ENCODE data around the gene AAK1. TPM values are rescaled to one million over a fixed set of nuclear protein-coding genes. Genes with fewer than 3 reads are reported as not detected.

Gene AAK1
- total and polyA plus RNA-seq, 2 of the 13 experiments (the other 11 are each of a cell fraction or from before 2014, with no cell fraction given) = 9.8 to 10.3 TPM

DNA sequence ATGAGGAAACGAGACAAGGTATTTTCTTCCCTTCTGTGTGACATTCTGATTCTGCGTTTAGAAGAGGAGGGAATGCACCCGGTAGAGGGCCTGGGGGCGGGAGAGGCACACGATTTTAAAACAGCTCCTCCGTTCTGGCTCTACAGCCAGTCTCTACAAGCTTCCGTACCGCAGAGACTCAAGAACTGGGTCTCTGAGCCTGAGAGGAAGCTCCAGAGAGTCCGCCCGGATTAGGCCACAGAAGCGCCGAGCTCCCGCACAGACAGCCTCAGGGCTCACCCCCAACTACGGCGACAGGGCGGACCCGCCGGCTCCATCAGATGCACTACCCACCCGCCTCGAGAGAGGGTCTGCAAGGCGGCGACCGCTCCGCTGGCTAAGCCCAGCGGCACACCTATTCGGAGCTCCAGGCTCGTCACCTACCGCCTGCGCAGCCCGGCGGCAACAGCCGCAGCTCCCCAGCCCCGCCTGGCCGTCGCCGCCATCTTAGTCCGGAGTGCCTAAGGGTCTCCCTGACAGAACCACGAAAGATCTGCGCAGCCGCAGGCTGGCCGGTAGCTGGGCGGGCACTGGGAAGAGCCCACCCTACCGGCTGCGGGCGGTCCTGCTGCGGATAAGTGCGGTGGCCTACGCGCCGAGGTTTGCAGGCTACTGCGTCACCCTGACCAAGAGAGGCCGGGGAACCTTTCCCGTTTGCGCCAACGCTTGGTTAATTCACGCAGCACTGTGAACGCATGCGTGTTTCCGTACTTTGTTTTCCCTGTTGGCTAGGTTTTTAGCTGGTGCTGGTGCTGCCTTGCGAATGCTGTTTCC, 206.4 kb downstream of the AAK1 start, which contains the start of gene NFU1:
Gene NFU1 (minus strand): TSS at position 498 of the 813 bp plus-strand sequence. CDS start 13 bp downstream, at position 485.
- peak within 1 kb of the TSS; percentile 98 for H3K4me2 ChIP-seq (ENCODE audit: low read depth, low read length)
- H2AFZ ChIP-seq (ENCODE audit: low read length) = peak within 1 kb of the TSS; percentile 97
- H3K27me3 ChIP-seq (ENCODE audit: control insufficient read depth in 1 of 2, insufficient read depth in 2 of 2, low read length in 2 of 2) = no peaks in the 10 kb centered on the region; a peak in 1 of 5 replicates
- ATAC-seq (peak; percentile 98), FAIRE-seq (peak; percentile 37), DNase-seq (ENCODE audit: low spot score) (peak; percentile 95)
- peak within 1 kb of the TSS; percentile 75 to 94 (median 87) for H3K4me3 ChIP-seq (replicated peaks in 1 of 3; ENCODE audit: insufficient read depth in 1 of 3, low read depth in 2 of 3, low read length in 3 of 3)
- TSS peak; percentile 78 for BruUV-seq (replicated peaks)
- peak within 1 kb of the TSS; percentile 83 for H3K27ac ChIP-seq (ENCODE audit: extremely low read length, insufficient read depth, low read length)
- peaks cover 21% of the 10 kb centered on the region for H3K4me1 ChIP-seq (ENCODE audit: insufficient read depth, low read length)
- peak within 1 kb of the TSS; percentile 94 for H3K9ac ChIP-seq (ENCODE audit: insufficient read depth, low read depth, low read length)
- no peaks in the 10 kb centered on the region for H3K36me3 ChIP-seq (replicated peaks in 1 of 2; ENCODE audit: control insufficient read depth in 1 of 2, insufficient read depth in 2 of 2, low read length in 2 of 2)
- ChIA-PET CTCF (ENCODE audit: low intra/inter-chr PET ratio, low total read pairs) (no interaction called here), POLR2A (interaction anchor here (0.7 to 2.1 kb wide), 38 partner anchors 8 to 1631 kb away, joined by 3 to 20 read pairs (median 4); partner anchors contain the start of genes ANXA4, C2orf42, GFPT1 and MXD1)
- H3K79me2 ChIP-seq (ENCODE audit: insufficient read depth, low read length) = peaks cover 18% of the 10 kb centered on the region
- under 1% methylated on average over 26 of the region's 60 CpGs for WGBS (ENCODE audit: low lambda C conversion rate)
- H4K20me1 ChIP-seq (ENCODE audit: insufficient read depth, low read length) = no peaks in the 10 kb centered on the region
- intact Hi-C loops (cut with micrococcal nuclease; ENCODE audit: unreplicated experiment) = loop anchor here (2.0 to 10.0 kb wide), 2 partner anchors 50 to 422 kb away; partner anchors contain the start of genes ANTXR1 and GFPT1
- in situ Hi-C loops (cut with HindIII; ENCODE audit: extremely low pct_ligation_motif_present, low pct_unique_long_range_greater_than_20kb) = no loop called here
- H3K9me3 ChIP-seq (ENCODE audit: low read length) = no peaks in the 10 kb centered on the region
- TF ChIP-seq, protein P1, sequence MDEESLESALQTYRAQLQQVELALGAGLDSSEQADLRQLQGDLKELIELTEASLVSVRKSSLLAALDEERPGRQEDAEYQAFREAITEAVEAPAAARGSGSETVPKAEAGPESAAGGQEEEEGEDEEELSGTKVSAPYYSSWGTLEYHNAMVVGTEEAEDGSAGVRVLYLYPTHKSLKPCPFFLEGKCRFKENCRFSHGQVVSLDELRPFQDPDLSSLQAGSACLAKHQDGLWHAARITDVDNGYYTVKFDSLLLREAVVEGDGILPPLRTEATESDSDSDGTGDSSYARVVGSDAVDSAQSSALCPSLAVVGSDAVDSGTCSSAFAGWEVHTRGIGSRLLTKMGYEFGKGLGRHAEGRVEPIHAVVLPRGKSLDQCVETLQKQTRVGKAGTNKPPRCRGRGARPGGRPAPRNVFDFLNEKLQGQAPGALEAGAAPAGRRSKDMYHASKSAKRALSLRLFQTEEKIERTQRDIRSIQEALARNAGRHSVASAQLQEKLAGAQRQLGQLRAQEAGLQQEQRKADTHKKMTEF (CRISPR knock-in tag; IDR thresholded peaks at IDR 0.05) = peak; percentile 91; the same call in 1 of the 2 replicates
- TF ChIP-seq, protein P2, sequence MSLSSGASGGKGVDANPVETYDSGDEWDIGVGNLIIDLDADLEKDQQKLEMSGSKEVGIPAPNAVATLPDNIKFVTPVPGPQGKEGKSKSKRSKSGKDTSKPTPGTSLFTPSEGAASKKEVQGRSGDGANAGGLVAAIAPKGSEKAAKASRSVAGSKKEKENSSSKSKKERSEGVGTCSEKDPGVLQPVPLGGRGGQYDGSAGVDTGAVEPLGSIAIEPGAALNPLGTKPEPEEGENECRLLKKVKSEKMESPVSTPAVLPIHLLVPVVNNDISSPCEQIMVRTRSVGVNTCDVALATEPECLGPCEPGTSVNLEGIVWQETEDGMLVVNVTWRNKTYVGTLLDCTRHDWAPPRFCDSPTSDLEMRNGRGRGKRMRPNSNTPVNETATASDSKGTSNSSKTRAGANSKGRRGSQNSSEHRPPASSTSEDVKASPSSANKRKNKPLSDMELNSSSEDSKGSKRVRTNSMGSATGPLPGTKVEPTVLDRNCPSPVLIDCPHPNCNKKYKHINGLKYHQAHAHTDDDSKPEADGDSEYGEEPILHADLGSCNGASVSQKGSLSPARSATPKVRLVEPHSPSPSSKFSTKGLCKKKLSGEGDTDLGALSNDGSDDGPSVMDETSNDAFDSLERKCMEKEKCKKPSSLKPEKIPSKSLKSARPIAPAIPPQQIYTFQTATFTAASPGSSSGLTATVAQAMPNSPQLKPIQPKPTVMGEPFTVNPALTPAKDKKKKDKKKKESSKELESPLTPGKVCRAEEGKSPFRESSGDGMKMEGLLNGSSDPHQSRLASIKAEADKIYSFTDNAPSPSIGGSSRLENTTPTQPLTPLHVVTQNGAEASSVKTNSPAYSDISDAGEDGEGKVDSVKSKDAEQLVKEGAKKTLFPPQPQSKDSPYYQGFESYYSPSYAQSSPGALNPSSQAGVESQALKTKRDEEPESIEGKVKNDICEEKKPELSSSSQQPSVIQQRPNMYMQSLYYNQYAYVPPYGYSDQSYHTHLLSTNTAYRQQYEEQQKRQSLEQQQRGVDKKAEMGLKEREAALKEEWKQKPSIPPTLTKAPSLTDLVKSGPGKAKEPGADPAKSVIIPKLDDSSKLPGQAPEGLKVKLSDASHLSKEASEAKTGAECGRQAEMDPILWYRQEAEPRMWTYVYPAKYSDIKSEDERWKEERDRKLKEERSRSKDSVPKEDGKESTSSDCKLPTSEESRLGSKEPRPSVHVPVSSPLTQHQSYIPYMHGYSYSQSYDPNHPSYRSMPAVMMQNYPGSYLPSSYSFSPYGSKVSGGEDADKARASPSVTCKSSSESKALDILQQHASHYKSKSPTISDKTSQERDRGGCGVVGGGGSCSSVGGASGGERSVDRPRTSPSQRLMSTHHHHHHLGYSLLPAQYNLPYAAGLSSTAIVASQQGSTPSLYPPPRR (CRISPR knock-in tag; IDR thresholded peaks at IDR 0.05; ENCODE audit: borderline replicate concordance) = peak; percentile 72; the same call in 1 of the 2 replicates
- TF ChIP-seq, protein P3, sequence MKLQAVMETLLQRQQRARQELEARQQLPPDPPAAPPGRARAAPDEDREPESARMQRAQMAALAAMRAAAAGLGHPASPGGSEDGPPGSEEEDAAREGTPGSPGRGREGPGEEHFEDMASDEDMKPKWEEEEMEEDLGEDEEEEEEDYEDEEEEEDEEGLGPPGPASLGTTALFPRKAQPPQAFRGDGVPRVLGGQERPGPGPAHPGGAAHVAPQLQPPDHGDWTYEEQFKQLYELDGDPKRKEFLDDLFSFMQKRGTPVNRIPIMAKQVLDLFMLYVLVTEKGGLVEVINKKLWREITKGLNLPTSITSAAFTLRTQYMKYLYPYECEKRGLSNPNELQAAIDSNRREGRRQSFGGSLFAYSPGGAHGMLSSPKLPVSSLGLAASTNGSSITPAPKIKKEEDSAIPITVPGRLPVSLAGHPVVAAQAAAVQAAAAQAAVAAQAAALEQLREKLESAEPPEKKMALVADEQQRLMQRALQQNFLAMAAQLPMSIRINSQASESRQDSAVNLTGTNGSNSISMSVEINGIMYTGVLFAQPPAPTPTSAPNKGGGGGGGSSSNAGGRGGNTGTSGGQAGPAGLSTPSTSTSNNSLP (IDR thresholded peaks at IDR 0.05; ENCODE audit: low read depth, low read length) = no peak
- TF ChIP-seq, protein P4, sequence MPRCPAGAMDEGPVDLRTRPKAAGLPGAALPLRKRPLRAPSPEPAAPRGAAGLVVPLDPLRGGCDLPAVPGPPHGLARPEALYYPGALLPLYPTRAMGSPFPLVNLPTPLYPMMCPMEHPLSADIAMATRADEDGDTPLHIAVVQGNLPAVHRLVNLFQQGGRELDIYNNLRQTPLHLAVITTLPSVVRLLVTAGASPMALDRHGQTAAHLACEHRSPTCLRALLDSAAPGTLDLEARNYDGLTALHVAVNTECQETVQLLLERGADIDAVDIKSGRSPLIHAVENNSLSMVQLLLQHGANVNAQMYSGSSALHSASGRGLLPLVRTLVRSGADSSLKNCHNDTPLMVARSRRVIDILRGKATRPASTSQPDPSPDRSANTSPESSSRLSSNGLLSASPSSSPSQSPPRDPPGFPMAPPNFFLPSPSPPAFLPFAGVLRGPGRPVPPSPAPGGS (CRISPR knock-in tag; IDR thresholded peaks at IDR 0.05) = peak; percentile 83; the same call in 1 of the 2 replicates
- no peak for TF ChIP-seq ZNF816 (CRISPR knock-in tag; IDR thresholded peaks at IDR 0.05; ENCODE audit: borderline replicate concordance)
- TF ChIP-seq, protein P5, sequence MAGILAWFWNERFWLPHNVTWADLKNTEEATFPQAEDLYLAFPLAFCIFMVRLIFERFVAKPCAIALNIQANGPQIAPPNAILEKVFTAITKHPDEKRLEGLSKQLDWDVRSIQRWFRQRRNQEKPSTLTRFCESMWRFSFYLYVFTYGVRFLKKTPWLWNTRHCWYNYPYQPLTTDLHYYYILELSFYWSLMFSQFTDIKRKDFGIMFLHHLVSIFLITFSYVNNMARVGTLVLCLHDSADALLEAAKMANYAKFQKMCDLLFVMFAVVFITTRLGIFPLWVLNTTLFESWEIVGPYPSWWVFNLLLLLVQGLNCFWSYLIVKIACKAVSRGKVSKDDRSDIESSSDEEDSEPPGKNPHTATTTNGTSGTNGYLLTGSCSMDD (CRISPR knock-in tag; IDR thresholded peaks at IDR 0.05) = 0 out of 2 replicates have a peak, but pooled peaks have one; percentile 42
- no peak for TF ChIP-seq SETDB1 (CRISPR knock-in tag; IDR thresholded peaks at IDR 0.05; ENCODE audit: borderline replicate concordance)
- TF ChIP-seq, protein P6, sequence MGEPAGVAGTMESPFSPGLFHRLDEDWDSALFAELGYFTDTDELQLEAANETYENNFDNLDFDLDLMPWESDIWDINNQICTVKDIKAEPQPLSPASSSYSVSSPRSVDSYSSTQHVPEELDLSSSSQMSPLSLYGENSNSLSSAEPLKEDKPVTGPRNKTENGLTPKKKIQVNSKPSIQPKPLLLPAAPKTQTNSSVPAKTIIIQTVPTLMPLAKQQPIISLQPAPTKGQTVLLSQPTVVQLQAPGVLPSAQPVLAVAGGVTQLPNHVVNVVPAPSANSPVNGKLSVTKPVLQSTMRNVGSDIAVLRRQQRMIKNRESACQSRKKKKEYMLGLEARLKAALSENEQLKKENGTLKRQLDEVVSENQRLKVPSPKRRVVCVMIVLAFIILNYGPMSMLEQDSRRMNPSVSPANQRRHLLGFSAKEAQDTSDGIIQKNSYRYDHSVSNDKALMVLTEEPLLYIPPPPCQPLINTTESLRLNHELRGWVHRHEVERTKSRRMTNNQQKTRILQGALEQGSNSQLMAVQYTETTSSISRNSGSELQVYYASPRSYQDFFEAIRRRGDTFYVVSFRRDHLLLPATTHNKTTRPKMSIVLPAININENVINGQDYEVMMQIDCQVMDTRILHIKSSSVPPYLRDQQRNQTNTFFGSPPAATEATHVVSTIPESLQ (CRISPR knock-in tag; conservative IDR thresholded peaks at IDR 0.05) = 0 out of 2 replicates have a peak, but pooled peaks have one; percentile 50
